ENCODE results near the gene MMP17.

Gene MMP17

GRCh38 chr12:131847456-131847855, 19.3 kb downstream of the MMP17 start:
- DNase-seq (ENCODE audit: low read depth in 2 of 2, low spot score in 1 of 2), result no peak

DNA sequence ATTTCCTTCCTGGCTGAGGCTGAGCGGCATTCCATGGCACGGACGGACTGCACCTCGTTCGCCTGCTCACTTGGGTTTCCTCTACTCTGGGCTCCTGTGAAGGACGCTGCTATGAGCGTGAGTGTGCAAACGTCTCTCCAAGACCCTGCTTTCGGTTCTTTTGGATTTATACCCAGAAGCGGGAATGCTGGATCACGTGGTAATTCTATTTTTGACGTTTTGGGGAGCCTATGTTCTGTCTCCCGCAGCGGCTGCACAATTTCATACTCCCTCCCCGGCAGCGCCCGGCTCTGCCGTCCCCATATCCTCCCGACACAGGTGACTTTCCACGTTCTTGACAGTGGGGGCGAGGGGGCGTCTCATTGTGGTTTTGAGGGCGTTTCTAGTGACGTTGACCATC, 20.6 kb downstream of the MMP17 start:
- no peak for DNase-seq (ENCODE audit: low read depth in 2 of 2, low spot score in 1 of 2)

GRCh38 chr12:131849700-131850553, 21.7 kb downstream of the MMP17 start:
- no peak for DNase-seq (ENCODE audit: low read depth in 2 of 2, low spot score in 1 of 2)

- no peak for DNase-seq (ENCODE audit: low read depth in 2 of 2, low spot score in 1 of 2)
These were observed 22.8 kb downstream of the MMP17 start for GRCh38 chr12:131850856-131851559.

GRCh38 chr12:131851741-131852550, 23.8 kb downstream of the MMP17 start:
- DNase-seq (ENCODE audit: low read depth in 2 of 2, low spot score in 1 of 2), result no peak

- no peak for DNase-seq (ENCODE audit: low read depth in 2 of 2, low spot score in 1 of 2)
These were observed 24.5 kb downstream of the MMP17 start for GRCh38 chr12:131852551-131853299.

- DNase-seq (ENCODE audit: low read depth in 2 of 2, low spot score in 1 of 2), result no peak
These were observed 25.9 kb downstream of the MMP17 start for GRCh38 chr12:131853832-131854797.

DNA sequence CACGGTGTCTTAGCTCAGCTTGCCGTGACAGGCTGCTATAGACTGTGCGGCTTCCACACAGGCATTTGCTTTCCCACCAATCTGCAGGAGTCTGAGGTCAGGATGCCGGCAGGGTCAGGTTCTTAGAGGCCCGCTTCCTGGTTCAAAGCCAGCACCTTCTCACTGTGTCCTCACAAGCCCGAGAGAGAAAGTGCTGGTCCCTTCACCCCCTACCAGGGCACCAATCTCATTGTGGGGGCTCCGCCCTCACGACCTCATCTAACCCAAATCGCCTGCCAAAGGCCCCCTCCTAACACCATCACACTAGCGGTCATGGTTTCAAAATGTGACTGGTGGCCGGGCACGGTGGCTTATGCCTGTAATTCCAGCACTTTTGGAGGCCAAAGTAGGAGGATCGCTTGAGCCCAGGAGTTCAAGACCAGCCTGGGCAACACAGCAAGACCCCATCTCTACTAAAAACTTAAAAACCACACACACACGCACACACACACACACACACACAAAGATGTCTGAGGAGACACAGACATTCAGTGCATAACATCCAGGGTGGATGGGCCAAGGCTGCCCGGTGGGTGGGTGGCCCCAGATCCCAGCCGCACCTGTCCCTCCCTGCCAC, 26.8 kb downstream of the MMP17 start:
- no peak for DNase-seq (ENCODE audit: low read depth in 2 of 2, low spot score in 1 of 2)

GRCh38 chr12:131855521-131856142, 27.4 kb downstream of the MMP17 start:
- DNase-seq (ENCODE audit: low read depth in 2 of 2, low spot score in 1 of 2), result no peak

- no peak for DNase-seq (ENCODE audit: low read depth in 2 of 2, low spot score in 1 of 2)
These were observed 28.3 kb downstream of the MMP17 start for GRCh38 chr12:131856366-131857097.

GRCh38 chr12:131857908-131858850, 30.0 kb downstream of the MMP17 start:
- no peak for DNase-seq (ENCODE audit: low read depth in 2 of 2, low spot score in 1 of 2)

DNA sequence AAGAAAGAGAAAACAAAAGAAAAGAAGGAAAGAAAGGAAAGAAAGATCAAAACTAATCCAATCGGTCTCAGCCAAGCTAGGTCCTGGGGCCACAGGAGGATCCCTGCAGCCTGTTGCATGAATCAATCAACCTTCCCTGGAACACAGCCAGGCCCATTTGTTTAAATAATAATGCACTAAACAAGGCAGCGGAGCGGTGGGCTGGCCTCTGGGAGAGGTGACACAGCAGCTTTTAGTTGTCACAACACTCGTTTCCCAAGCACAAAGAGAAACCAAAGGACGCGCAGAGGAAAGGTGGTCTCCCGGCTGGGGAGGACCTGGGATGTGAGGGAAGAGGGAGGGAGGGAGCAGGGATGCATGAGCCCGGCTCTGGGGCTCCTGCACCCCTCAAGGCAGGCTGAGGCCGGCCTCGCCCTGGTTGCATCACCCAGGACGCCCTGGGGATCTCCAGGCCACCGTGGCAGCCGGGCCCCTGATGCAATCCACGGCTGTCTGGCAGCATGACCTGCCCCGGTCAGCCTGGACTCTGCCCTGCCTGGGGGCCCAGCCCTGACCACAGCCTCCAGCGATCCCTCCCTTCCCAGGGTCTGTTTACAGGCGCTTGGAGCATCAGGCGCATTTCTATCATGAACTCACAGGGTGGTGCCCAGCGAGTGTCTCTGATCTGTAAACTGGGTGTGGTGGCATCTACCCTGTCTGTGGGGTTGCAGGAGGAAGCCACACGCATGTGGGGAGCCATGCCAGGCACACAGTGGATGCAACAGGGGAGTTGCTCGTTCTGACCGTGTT, 32.5 kb downstream of the MMP17 start:
- DNase-seq (ENCODE audit: low read depth in 2 of 2, low spot score in 1 of 2), result no peak

DNA sequence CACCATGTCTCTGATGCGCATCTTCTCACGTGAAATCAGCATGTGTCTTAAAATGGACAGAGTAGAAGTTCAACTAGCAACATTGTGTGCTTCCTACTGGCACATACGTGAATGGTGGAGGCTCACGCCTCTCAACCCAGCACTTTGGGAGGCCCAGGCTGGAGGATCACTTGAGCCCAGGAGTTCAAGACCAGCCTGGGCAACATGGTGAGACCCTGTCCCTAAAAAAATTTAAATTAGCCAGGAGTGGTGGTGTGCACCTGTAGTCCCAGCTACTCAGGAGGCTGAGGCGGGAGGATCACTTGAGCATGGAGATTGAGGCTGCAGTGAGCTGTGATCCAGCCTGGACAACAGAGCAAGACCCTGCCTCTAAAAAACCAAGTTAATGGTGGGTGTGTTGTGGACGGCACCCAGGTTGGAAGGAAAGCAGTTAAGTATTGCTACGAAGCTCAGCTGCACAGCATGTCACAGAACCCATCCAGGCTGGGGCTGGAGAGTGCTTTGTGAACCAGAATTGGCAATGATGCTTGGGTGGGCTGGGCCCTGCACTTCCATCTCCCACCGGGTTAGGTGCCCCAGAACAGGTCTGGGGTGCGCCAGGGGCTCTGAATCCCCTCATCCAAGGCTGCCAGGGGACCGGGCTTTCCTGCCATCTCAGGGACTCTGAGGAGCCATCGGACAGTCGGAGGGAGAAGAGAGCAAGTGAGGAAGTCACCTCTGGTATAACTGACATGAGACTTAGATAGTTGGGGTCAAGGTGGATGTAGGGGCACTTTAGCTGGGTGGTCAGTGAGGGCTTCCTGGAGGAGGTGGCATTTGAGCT, 33.3 kb downstream of the MMP17 start:
- no peak for DNase-seq (ENCODE audit: low read depth in 2 of 2, low spot score in 1 of 2)

DNA sequence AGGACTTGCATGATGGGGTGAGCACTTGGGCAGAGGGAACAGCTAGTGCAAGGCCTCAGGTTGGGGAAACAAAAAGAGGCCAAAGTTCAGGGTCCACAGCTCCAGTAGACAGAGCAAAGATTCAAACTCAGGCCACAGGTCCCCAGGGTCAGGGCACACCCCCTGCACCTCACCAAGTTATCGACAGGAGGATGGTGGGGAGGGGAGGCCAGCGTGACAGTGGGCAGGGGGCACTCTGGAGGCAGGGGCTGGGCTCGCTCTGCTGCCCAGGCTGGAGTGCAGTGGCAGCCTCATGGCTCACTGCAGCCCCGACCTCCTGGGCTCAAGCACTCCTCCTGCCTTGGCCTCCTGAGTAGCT, 33.9 kb downstream of the MMP17 start:
- DNase-seq (ENCODE audit: low read depth in 2 of 2, low spot score in 1 of 2), result no peak

DNA sequence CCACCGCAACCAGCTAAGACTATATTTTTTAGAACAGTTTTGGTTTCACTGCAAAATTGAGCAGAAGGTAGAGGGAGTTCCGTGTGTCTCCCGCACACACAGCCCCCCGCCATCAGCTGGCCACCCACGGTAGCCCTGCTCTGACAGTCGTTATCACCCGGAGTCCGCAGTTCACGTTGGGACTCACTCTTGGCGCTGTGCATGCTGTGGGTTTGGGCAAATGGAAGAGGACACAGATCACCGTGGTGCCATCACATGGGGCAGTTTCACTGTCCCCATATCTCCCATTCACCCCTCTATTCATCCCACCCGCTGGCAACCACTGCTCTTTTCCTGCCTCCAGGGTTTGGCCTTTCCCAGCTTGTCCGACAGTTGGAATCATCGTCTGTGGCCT, 34.4 kb downstream of the MMP17 start:
- no peak for DNase-seq (ENCODE audit: low read depth in 2 of 2, low spot score in 1 of 2)
